ENCODE measurements around the gene DDX55.
"Not testable (repeated sequence)": the region's sequence is repeated elsewhere in the genome, so short reads cannot be mapped to it uniquely, and the experiment has no call there.

Gene DDX55

GRCh38 chr12:123601602-123602489, at the start of gene DDX55:
Gene DDX55 (plus strand): TSS chr12:123602099. CDS start chr12:123602149, 50 bp downstream.
- DNase-seq (ENCODE audit: low read depth): peak; percentile 84

GRCh38 chr12:123554136-123554535, 47.8 kb upstream of the DDX55 start:
- DNase-seq (ENCODE audit: low read depth): not testable (repeated sequence)

- DNase-seq (ENCODE audit: low read depth): not testable (repeated sequence)
These were observed 47.1 kb upstream of the DDX55 start for GRCh38 chr12:123554843-123555242.

- not testable (repeated sequence) for DNase-seq (ENCODE audit: low read depth)
These were observed 43.4 kb upstream of the DDX55 start for GRCh38 chr12:123558487-123558886.

GRCh38 chr12:123559468-123559867, 42.4 kb upstream of the DDX55 start:
- DNase-seq (ENCODE audit: low read depth): no peak

- no peak for DNase-seq (ENCODE audit: low read depth)
These were observed 30.5 kb upstream of the DDX55 start for GRCh38 chr12:123571343-123571813.

GRCh38 chr12:123572391-123572790, 29.5 kb upstream of the DDX55 start:
- no peak for DNase-seq (ENCODE audit: low read depth)

GRCh38 chr12:123573870-123574269, 28.0 kb upstream of the DDX55 start:
- no peak for DNase-seq (ENCODE audit: low read depth)

GRCh38 chr12:123576611-123577010, 25.3 kb upstream of the DDX55 start:
- DNase-seq (ENCODE audit: low read depth): no peak

- no peak for DNase-seq (ENCODE audit: low read depth)
These were observed 23.7 kb upstream of the DDX55 start for GRCh38 chr12:123578243-123578642.

- DNase-seq (ENCODE audit: low read depth): not testable (repeated sequence)
These were observed 23.1 kb upstream of the DDX55 start for GRCh38 chr12:123578829-123579228.

GRCh38 chr12:123580772-123581171, 21.1 kb upstream of the DDX55 start:
- DNase-seq (ENCODE audit: low read depth): no peak

- DNase-seq (ENCODE audit: low read depth): no peak
These were observed 10.0 kb upstream of the DDX55 start for GRCh38 chr12:123591702-123592481.

- no peak for DNase-seq (ENCODE audit: low read depth)
These were observed 6.2 kb upstream of the DDX55 start for GRCh38 chr12:123595729-123596128.

GRCh38 chr12:123597100-123597499, 4.8 kb upstream of the DDX55 start:
- DNase-seq (ENCODE audit: low read depth): no peak

- DNase-seq (ENCODE audit: low read depth): no peak
These were observed 3.4 kb upstream of the DDX55 start for GRCh38 chr12:123598522-123598921.

- DNase-seq (ENCODE audit: low read depth): no peak
These were observed 2.6 kb upstream of the DDX55 start for GRCh38 chr12:123599310-123599709.

- no peak for DNase-seq (ENCODE audit: low read depth)
These were observed 2.2 kb upstream of the DDX55 start for GRCh38 chr12:123599721-123600120.

GRCh38 chr12:123602651-123603195, 824 bp downstream of the DDX55 start:
- DNase-seq (ENCODE audit: low read depth): no peak

- DNase-seq (ENCODE audit: low read depth): not testable (repeated sequence)
These were observed 1.6 kb downstream of the DDX55 start for GRCh38 chr12:123603495-123603894.

GRCh38 chr12:123607756-123608155, 5.9 kb downstream of the DDX55 start:
- DNase-seq (ENCODE audit: low read depth): no peak

- no peak for DNase-seq (ENCODE audit: low read depth)
These were observed 6.3 kb downstream of the DDX55 start for GRCh38 chr12:123608182-123608581.

- no peak for DNase-seq (ENCODE audit: low read depth)
These were observed 12.2 kb downstream of the DDX55 start for GRCh38 chr12:123614110-123614509.

Measured in T-helper 22 cell (primary cell).